IPS-11a (cell line): Measurements from ENCODE around the gene TMEM273.

Experiments used
- H3K4me3 ChIP-seq: one replicate; pipeline ENCODE4 v1.5.1; 2013; ENCODE audit warnings: low read depth, low read length, control low read depth

TMEM273 gene

DNA sequence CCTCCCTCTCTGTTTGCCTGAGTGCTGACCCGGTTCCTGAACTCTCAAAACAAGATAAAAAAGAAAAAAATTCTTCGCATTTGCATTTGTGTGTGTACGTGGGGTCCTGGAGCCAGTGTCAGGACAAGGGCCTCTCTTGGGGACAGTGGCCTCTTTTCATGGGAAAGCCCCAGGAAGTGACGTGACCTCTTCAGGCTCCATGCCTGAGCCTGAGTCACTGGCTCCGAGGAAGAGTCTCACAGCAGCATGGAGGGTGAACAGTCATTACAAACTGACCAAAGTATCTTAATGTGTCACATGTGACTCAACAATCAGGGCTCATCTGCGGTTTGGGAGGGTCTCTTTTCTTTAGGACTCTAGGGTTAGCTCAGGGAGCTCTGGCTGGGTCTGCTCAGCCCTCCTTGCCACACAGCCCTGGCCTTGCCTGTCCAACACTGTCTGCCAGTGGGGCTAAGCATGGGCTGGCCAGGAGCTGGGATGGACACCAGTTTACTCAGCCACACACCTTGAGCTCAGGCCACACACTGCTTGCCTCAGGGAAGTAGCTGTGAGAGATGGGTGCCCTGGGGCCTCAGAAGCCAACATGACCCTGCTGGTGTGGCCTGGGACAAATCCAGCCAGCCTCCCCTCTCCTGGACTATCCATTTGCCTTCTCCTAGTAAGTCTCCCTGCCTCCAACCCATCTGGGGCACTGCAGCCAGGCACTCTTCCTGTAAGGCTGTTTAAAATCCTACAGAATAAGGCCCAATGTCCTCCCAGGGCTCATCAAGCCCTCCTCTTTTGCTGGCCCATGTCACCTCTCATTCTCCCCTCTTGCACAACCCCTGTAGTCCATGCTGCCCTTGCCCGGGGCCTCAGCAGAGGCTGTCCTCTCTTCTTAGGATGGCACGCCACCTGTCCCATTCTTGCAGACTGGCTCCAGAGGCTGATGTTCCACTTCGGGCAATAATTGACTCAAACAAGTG is 10.5 kb downstream of the TMEM273 start:
- no peak overlapping the region for H3K4me3 ChIP-seq

- H3K4me3 ChIP-seq: no peak overlapping the region
Observed at GRCh38 chr10:49176310-49177268, 11.6 kb downstream of the TMEM273 start.

DNA sequence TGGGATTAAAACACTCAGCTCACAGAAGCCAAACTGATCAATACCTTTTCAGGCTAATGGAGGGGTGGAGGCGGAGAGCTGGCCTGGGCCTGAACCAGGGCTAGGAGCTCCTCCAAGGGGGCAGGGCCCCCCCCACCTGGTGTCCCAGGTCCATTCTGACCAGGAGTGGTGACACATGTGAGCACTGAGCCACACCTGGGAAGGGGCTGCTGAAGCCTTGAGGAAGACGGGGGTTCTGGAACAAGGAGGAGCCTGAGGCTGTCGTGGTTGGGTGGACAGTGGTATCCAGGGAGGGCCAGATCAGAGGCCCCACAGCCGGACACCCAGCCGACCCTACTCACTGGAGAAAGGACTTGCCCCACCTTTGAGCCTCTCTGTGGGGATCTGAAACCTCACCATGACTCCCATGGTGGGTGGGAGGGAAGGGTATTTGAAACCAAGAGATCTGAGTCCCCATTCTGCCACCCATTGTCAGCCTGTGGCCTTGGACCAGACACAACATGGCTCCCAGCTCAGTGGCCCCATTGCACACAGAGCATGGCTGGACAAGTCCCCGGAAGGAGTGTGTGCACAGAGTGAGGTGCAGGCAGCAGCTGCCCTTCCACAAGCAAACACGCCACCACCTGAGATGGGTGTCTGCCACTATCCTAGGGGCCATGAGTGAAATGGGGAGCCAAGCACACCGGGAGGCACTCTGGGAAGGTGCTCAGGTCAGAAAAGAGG is 12.4 kb downstream of the TMEM273 start:
- no peak overlapping the region for H3K4me3 ChIP-seq

GRCh38 chr10:49174926-49175500 is 13.2 kb downstream of the TMEM273 start:
- H3K4me3 ChIP-seq: no peak overlapping the region

DNA sequence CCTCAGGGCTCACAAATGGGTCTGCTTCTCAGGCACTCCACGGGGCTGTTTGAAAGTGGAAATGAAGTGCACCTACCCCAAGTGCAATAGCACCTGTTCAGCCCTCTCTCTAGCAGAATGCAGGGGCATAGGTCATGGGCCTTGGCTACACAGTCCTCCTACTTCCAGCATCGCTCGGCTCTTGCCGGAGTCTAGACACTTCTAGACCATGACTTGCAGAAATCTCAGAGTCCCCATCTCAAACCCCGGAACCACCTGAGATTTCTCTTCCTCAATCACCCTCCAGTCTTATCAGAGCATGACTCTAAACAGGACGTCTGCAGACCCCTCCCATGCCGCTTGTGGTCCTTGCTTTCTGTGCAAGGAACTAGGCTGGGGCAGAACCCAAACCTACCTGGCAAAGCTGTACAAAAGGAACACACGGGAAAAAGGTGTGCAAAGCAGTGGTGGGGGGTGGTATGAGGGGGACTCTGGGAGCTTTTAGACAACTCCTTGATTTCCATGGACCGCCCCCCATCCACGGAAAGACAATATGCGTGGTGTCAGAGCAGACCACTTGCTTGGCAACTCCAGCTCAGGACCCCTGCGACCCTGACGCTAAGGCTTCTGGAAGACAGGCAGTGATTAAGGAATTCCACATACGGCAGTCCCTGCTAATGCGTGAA is 13.8 kb downstream of the TMEM273 start:
- no peak overlapping the region for H3K4me3 ChIP-seq

DNA sequence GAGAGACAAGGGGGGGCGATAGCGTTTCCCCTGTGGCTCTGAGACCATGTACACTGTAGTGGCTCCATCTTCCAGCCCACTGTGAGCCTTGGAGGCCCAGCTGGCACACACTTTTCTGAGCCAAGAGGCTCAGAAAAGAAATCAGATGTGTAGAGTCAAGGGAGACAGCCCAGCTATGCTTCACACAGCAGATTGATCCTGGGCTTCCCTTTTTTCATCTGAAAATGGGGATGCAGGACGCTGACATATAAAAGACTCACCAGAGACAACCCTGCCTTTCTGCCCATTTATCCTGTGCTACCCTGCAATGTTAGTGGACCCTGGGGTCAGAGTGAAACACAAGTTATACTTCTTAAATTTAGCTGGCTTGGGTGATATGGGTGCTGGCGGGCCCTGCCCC is 14.3 kb downstream of the TMEM273 start:
- no peak overlapping the region for H3K4me3 ChIP-seq

DNA sequence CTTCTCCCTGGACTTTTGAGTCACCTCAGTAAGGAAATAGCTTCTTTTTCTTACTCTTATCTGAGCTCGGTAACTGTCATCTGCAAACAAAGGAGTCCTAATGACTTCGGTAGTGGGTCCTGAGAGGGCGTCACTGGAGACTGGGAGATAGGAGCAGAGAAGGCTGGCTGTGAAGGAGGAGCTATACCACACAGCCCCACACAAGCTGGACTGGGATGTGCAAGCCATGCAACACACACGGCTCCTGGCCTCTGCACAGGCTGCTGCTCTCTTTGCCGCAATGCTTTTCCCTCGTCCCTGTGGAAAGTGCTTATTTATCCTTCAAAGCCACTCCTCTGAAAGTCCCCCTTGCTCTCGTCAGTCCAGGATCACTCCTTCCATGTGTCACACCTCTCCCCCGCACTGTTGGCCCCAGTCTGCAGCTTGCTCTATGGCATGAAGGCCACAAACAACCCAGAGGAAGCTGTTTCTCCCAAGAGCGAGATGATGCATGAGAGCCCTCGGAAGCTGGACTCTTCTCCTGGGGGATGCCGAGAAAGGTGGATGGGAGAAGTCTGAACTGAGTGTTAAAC is 14.9 kb downstream of the TMEM273 start:
- H3K4me3 ChIP-seq: no peak overlapping the region

DNA sequence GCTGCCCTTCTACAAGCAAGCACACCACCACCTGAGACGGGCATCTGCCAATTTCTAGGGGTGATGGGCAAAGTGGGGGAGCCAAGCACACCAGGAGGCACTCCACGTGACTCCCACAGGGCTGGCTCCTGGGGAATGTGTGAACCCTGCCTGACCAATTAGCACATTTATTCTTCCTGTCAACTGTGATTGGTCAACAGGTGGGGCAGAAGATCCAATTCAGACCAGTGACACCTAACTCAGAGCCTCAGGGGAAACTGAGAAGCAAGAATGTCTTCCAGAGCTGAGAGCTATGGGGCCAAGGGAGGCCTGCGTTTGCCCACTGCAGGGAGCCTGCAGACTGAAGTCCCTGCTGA is 15.4 kb downstream of the TMEM273 start:
- H3K4me3 ChIP-seq: no peak overlapping the region

- H3K4me3 ChIP-seq: no peak overlapping the region
Observed at GRCh38 chr10:49172061-49172776, 16.0 kb downstream of the TMEM273 start.

- no peak overlapping the region for H3K4me3 ChIP-seq
Observed at GRCh38 chr10:49171326-49172060, 16.7 kb downstream of the TMEM273 start.

DNA sequence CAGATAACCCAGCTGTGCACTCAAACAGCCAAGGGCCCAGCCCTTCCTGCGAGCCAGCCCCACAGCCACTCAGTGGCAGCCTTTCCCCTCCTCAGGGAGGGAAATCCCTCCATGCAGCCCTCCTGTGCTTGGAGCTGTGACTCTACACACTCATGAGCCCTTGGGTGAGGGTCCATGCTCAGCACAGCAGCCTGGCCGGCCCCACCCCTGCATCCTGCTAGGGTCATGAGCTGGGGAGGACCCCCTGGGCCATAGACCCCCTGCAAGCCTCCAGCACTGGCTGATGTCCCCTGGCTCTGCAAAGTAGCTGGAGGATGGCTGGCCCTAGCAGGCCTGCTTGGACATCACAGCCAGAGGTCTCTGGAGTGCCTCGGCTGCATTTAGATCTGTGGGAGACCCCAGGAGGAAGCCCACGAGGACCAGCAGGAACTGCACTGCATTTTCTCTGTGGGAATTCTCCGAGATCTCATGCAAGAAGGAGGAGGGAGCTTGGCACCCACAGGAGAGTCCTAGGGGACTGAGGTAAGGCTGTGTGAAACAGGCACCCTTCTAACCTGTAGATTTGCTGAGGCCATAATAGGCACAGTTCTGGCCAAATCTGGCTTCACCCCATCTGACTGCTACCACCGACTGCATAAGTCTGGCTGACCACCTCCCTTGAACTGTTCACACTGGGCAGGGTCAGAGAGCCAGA is 17.4 kb downstream of the TMEM273 start:
- no peak overlapping the region for H3K4me3 ChIP-seq

GRCh38 chr10:49169776-49170175 is 18.4 kb downstream of the TMEM273 start:
- H3K4me3 ChIP-seq: no peak overlapping the region

- H3K4me3 ChIP-seq: no peak overlapping the region
Observed at GRCh38 chr10:49168831-49169500, 19.2 kb downstream of the TMEM273 start.

DNA sequence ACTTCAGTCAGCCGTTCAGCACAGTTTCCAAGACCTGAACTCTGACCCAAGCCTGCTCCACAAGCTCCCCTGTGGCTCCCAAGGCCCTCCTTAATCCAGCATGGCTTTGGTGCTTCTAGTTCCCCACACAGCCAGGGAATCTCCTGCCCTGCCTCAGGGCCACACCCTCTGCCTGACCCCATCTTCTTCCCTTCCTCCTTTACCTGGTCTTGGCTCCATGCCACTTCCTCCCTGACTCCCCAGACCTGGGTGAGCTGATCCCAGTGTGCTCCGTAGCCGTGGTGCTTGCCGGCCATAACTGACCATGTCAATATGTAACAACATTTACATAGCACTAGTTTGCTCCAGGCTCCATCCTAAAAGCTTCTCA is 20.0 kb downstream of the TMEM273 start:
- no peak overlapping the region for H3K4me3 ChIP-seq

- no peak overlapping the region for H3K4me3 ChIP-seq
Observed at GRCh38 chr10:49167425-49168170, 20.6 kb downstream of the TMEM273 start.

DNA sequence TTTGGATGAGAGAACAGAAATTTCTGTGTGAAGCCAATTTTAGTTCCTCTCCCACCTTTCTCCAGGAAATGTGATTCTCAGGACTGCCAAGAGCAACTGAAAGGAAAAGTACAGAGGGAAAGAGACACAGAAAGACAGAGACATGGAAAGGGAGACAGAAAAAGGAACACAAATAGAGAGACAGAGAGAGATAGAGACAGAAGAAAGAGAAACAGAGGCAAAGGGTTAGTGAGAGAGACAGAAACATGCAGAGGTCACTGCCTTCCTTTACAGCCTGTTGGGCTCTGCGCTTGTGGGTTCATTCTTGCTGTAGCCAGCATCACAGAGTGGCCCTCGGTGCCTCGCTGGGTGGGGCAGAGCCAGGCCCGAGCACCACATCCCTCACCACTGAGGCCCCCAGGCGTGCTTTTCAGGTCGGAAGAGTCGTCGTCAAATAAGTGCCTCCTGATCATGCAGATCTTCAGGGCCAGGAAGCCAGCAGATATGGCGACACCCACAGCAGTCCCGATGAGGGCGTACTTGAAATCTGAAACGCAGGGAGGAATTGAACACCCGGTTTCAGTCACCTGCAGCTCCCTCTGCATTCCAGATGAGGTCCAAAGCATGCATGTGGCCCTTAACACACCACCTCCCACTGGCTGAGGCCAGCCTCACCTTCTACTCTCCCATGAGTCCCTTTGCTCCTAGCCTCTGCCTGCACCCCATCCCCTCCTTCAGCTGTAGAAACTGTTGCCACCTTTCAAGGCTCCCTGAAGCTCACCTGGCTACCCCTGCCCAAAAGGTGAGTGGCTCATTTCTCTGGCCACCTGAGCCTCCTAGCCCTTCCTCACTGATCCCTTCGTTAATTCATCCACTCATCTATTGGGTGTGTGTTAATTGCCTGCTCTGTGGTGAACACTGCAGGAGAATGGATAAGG is 21.4 kb downstream of the TMEM273 start:
- H3K4me3 ChIP-seq: no peak overlapping the region
